ENCODE results near the gene ABHD17C.
"Not testable (repeated sequence)": the region's sequence is repeated elsewhere in the genome, so short reads cannot be mapped to it uniquely, and the experiment has no call there.

ABHD17C gene

GRCh38 chr15:80730926-80731325 lies 35.8 kb downstream of the ABHD17C start:
- no peak for DNase-seq (ENCODE audit: low read depth)

GRCh38 chr15:80732167-80732566 lies 37.1 kb downstream of the ABHD17C start:
- DNase-seq (ENCODE audit: low read depth) = no peak

- no peak for DNase-seq (ENCODE audit: low read depth)
These were observed 37.7 kb downstream of the ABHD17C start for GRCh38 chr15:80732818-80733217.

- no peak for DNase-seq (ENCODE audit: low read depth)
These were observed 38.4 kb downstream of the ABHD17C start for GRCh38 chr15:80733460-80733859.

GRCh38 chr15:80735344-80735743 lies 40.2 kb downstream of the ABHD17C start:
- no peak for DNase-seq (ENCODE audit: low read depth)

- DNase-seq (ENCODE audit: low read depth) = no peak
These were observed 41.5 kb downstream of the ABHD17C start for GRCh38 chr15:80736560-80736959.

GRCh38 chr15:80739919-80740318 lies 44.8 kb downstream of the ABHD17C start:
- no peak for DNase-seq (ENCODE audit: low read depth)

GRCh38 chr15:80742081-80742480 lies 47.0 kb downstream of the ABHD17C start:
- DNase-seq (ENCODE audit: low read depth) = no peak

GRCh38 chr15:80743189-80743833 lies 48.2 kb downstream of the ABHD17C start:
- no peak for DNase-seq (ENCODE audit: low read depth)

GRCh38 chr15:80744415-80744814 lies 49.3 kb downstream of the ABHD17C start:
- DNase-seq (ENCODE audit: low read depth) = no peak

GRCh38 chr15:80744826-80745225 lies 49.7 kb downstream of the ABHD17C start:
- DNase-seq (ENCODE audit: low read depth) = no peak

GRCh38 chr15:80745888-80746287 lies 50.8 kb downstream of the ABHD17C start:
- no peak for DNase-seq (ENCODE audit: low read depth)

GRCh38 chr15:80747317-80748053 lies 52.4 kb downstream of the ABHD17C start:
- no peak for DNase-seq (ENCODE audit: low read depth)

GRCh38 chr15:80749589-80749988 lies 54.5 kb downstream of the ABHD17C start:
- no peak for DNase-seq (ENCODE audit: low read depth)

GRCh38 chr15:80750575-80750974 lies 55.5 kb downstream of the ABHD17C start:
- DNase-seq (ENCODE audit: low read depth) = no peak

- DNase-seq (ENCODE audit: low read depth) = no peak
These were observed 57.1 kb downstream of the ABHD17C start for GRCh38 chr15:80752204-80752603.

- no peak for DNase-seq (ENCODE audit: low read depth)
These were observed 58.1 kb downstream of the ABHD17C start for GRCh38 chr15:80753161-80753560.

- DNase-seq (ENCODE audit: low read depth) = no peak
These were observed 58.9 kb downstream of the ABHD17C start for GRCh38 chr15:80754014-80754413.

GRCh38 chr15:80755885-80756284 lies 60.8 kb downstream of the ABHD17C start:
- DNase-seq (ENCODE audit: low read depth) = no peak

GRCh38 chr15:80758130-80758745 lies 63.1 kb downstream of the ABHD17C start:
- DNase-seq (ENCODE audit: low read depth) = no peak

GRCh38 chr15:80760960-80761359 lies 65.8 kb downstream of the ABHD17C start:
- no peak for DNase-seq (ENCODE audit: low read depth)

GRCh38 chr15:80761754-80762153 lies 66.6 kb downstream of the ABHD17C start:
- no peak for DNase-seq (ENCODE audit: low read depth)

- DNase-seq (ENCODE audit: low read depth) = not testable (repeated sequence)
These were observed 68.1 kb downstream of the ABHD17C start for GRCh38 chr15:80763235-80763634.

Measured in stimulated activated CD8-positive, alpha-beta memory T cell treated with anti-CD3 and anti-CD28 coated beads, Interleukin-4, amount 100 ng/mL, for 24 hours (primary cell).